ENCODE results near the gene SDF2L1.

The SDF2L1 gene

GRCh38 chr22:21621025-21621424, 21.1 kb upstream of the SDF2L1 start:
- TF ChIP-seq ZNF70 (CRISPR knock-in tag; IDR thresholded peaks at IDR 0.05) (no peak), ZNF565 (CRISPR knock-in tag; conservative IDR thresholded peaks at IDR 0.05; ENCODE audit: low read depth) (no peak), ISL1 (CRISPR knock-in tag; IDR thresholded peaks at IDR 0.05) (no peak), TCF4 (CRISPR knock-in tag; IDR thresholded peaks at IDR 0.05; ENCODE audit: borderline replicate concordance) (no peak), ZFP30 (CRISPR knock-in tag; IDR thresholded peaks at IDR 0.05) (no peak), TOX (CRISPR knock-in tag; IDR thresholded peaks at IDR 0.05; ENCODE audit: borderline replicate concordance) (no peak), RARB (CRISPR knock-in tag; IDR thresholded peaks at IDR 0.05) (no peak), ARNTL (CRISPR knock-in tag; IDR thresholded peaks at IDR 0.05; ENCODE audit: borderline replicate concordance, low read depth) (no peak), ESRRG (CRISPR knock-in tag; IDR thresholded peaks at IDR 0.05) (no peak), BACH2 (CRISPR knock-in tag; IDR thresholded peaks at IDR 0.05; ENCODE audit: borderline replicate concordance) (no peak), ZNF8 (CRISPR knock-in tag; IDR thresholded peaks at IDR 0.05) (no peak), GLIS3 (CRISPR knock-in tag; IDR thresholded peaks at IDR 0.05) (no peak), ZFP3 (CRISPR knock-in tag; IDR thresholded peaks at IDR 0.05) (no peak), CSDC2 (CRISPR knock-in tag; IDR thresholded peaks at IDR 0.05) (no peak)
- TF ChIP-seq, protein P1, sequence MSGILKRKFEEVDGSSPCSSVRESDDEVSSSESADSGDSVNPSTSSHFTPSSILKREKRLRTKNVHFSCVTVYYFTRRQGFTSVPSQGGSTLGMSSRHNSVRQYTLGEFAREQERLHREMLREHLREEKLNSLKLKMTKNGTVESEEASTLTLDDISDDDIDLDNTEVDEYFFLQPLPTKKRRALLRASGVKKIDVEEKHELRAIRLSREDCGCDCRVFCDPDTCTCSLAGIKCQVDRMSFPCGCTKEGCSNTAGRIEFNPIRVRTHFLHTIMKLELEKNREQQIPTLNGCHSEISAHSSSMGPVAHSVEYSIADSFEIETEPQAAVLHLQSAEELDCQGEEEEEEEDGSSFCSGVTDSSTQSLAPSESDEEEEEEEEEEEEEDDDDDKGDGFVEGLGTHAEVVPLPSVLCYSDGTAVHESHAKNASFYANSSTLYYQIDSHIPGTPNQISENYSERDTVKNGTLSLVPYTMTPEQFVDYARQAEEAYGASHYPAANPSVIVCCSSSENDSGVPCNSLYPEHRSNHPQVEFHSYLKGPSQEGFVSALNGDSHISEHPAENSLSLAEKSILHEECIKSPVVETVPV (CRISPR knock-in tag; IDR thresholded peaks at IDR 0.05) = no peak
- TF ChIP-seq, protein P2, sequence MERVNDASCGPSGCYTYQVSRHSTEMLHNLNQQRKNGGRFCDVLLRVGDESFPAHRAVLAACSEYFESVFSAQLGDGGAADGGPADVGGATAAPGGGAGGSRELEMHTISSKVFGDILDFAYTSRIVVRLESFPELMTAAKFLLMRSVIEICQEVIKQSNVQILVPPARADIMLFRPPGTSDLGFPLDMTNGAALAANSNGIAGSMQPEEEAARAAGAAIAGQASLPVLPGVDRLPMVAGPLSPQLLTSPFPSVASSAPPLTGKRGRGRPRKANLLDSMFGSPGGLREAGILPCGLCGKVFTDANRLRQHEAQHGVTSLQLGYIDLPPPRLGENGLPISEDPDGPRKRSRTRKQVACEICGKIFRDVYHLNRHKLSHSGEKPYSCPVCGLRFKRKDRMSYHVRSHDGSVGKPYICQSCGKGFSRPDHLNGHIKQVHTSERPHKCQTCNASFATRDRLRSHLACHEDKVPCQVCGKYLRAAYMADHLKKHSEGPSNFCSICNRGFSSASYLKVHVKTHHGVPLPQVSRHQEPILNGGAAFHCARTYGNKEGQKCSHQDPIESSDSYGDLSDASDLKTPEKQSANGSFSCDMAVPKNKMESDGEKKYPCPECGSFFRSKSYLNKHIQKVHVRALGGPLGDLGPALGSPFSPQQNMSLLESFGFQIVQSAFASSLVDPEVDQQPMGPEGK (CRISPR knock-in tag; IDR thresholded peaks at IDR 0.05; ENCODE audit: borderline replicate concordance) = no peak
- TF ChIP-seq, protein P3, sequence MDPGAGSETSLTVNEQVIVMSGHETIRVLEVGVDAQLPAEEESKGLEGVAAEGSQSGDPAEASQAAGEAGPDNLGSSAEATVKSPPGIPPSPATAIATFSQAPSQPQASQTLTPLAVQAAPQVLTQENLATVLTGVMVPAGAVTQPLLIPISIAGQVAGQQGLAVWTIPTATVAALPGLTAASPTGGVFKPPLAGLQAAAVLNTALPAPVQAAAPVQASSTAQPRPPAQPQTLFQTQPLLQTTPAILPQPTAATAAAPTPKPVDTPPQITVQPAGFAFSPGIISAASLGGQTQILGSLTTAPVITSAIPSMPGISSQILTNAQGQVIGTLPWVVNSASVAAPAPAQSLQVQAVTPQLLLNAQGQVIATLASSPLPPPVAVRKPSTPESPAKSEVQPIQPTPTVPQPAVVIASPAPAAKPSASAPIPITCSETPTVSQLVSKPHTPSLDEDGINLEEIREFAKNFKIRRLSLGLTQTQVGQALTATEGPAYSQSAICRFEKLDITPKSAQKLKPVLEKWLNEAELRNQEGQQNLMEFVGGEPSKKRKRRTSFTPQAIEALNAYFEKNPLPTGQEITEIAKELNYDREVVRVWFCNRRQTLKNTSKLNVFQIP (CRISPR knock-in tag; IDR thresholded peaks at IDR 0.05; ENCODE audit: borderline replicate concordance, low read depth) = no peak
- no peak for ATAC-seq

DNA sequence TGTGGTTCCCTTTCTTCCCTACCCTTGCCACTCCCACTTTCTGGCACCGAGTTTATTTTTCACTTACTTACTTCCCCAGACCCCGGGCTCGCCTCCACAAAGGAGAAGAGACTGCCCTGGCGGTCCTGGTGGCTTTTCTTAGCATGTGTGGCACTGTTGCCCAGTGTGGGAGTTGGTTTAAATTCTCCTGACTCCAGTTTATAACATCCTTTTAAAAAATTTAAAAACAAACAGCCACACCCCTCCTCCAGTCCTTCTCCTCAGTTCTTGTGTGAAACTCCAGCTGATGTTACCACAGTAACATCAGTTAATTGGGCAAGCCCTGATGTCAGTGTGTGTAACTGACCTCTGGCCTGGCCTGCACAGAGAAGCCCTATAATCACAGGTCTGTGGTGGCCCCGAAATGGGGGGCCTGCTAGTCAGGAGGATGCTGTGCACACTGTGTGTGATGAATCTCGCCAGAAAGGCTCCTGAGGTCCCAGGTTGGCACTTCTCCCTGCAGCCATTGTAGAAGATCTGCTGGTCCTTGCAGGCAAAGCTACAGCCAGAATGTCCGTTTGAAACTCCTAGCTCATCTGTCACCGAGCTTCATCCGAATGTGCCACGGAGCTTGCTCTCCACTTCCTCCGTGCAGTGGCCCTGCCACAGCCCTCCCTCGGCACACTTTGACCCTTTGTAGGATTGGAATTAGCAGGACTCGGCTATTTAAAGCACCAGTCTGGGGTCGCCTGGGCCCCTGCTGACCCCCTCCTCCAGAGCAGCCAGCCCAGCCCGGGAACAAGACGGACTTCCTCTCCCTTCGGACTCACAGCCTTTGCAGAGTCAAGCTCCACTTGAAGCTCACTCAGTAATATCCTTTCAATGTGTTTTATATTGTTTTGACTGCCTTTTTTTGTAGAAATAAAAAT, 19.8 kb upstream of the SDF2L1 start:
- TF ChIP-seq TSHZ2 (CRISPR knock-in tag; IDR thresholded peaks at IDR 0.05) (no peak), BACH2 (CRISPR knock-in tag; IDR thresholded peaks at IDR 0.05; ENCODE audit: borderline replicate concordance) (no peak), ZNF565 (CRISPR knock-in tag; conservative IDR thresholded peaks at IDR 0.05; ENCODE audit: low read depth) (no peak)
- TF ChIP-seq, protein P1 (CRISPR knock-in tag; IDR thresholded peaks at IDR 0.05) = no peak
- ATAC-seq = no peak

- no peak for TF ChIP-seq BACH2 (CRISPR knock-in tag; IDR thresholded peaks at IDR 0.05; ENCODE audit: borderline replicate concordance)
- no peak for TF ChIP-seq TCF4 (CRISPR knock-in tag; IDR thresholded peaks at IDR 0.05; ENCODE audit: borderline replicate concordance)
- TF ChIP-seq, protein P2 (CRISPR knock-in tag; IDR thresholded peaks at IDR 0.05; ENCODE audit: borderline replicate concordance) = no peak
- no peak for TF ChIP-seq ZNF8 (CRISPR knock-in tag; IDR thresholded peaks at IDR 0.05)
- no peak for TF ChIP-seq ZC3H10 (CRISPR knock-in tag; IDR thresholded peaks at IDR 0.05)
- no peak for TF ChIP-seq ESRRG (CRISPR knock-in tag; IDR thresholded peaks at IDR 0.05)
- ATAC-seq = no peak
These were observed 19.0 kb upstream of the SDF2L1 start for GRCh38 chr22:21622919-21623647.
